ENCODE measurements around the gene ANKH. TPM values are rescaled to one million over a fixed set of nuclear protein-coding genes. Genes with fewer than 3 reads are reported as not detected.

Gene ANKH
- total RNA-seq, 4 donors from 2014 or later = 33.4 to 49.4 (median 38.0) TPM

DNA sequence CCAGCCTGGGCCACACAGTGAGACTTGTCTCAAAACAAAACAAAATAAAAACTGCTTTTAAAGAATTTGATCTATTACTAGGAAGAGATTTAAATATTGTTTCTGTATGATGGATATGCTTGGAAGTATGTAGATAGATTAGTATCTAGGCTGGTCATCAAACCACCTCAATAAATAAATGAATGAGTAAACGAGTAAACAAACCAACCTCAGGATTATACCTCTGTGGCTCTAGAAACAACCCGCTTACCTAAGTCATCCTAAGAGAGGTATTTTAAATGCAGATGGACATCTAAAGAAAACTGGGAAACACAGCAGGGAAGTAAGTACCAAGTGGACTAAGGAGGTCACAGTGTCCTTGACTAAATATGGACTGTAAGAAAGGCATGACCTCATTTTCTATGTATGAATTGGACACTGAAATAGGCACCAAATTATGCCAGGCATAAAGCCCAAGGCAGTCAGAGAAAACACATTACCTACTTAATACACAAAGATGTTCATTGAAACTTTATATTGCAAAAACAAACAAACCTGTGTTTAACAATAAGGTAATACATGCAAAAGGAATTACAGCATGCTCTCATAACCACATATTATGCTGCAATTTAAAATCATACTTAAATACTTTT is 7.3 kb downstream of the ANKH start:
- 92% methylated on average over 2 of the region's 2 CpGs for WGBS
- no peaks in the 10 kb centered on the region for H3K36me3 ChIP-seq
- H3K4me3 ChIP-seq = no peak overlapping the region
- no peaks in the 10 kb centered on the region for H3K27me3 ChIP-seq
- intact Hi-C loops (cut with DNase I) = no loop called here
- TF ChIP-seq POLR2A (IDR thresholded peaks at IDR 0.05; ENCODE audit: low read depth) (no peak), EP300 (IDR thresholded peaks at IDR 0.05) (no peak), POLR2AphosphoS5 (IDR thresholded peaks at IDR 0.05) (no peak)
- TF ChIP-seq, protein P1, sequence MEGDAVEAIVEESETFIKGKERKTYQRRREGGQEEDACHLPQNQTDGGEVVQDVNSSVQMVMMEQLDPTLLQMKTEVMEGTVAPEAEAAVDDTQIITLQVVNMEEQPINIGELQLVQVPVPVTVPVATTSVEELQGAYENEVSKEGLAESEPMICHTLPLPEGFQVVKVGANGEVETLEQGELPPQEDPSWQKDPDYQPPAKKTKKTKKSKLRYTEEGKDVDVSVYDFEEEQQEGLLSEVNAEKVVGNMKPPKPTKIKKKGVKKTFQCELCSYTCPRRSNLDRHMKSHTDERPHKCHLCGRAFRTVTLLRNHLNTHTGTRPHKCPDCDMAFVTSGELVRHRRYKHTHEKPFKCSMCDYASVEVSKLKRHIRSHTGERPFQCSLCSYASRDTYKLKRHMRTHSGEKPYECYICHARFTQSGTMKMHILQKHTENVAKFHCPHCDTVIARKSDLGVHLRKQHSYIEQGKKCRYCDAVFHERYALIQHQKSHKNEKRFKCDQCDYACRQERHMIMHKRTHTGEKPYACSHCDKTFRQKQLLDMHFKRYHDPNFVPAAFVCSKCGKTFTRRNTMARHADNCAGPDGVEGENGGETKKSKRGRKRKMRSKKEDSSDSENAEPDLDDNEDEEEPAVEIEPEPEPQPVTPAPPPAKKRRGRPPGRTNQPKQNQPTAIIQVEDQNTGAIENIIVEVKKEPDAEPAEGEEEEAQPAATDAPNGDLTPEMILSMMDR (IDR thresholded peaks at IDR 0.05) = no peak
- no peaks in the 10 kb centered on the region for H3K9me3 ChIP-seq
- DNase-seq (ENCODE audit: extremely low spot score) = no peak
- H3K4me1 ChIP-seq = peaks cover 29 to 57% (median 43%) of the 10 kb centered on the region in 4 donors
- no peak overlapping the region for H3K27ac ChIP-seq (replicated peaks in 1 of 4)

DNA sequence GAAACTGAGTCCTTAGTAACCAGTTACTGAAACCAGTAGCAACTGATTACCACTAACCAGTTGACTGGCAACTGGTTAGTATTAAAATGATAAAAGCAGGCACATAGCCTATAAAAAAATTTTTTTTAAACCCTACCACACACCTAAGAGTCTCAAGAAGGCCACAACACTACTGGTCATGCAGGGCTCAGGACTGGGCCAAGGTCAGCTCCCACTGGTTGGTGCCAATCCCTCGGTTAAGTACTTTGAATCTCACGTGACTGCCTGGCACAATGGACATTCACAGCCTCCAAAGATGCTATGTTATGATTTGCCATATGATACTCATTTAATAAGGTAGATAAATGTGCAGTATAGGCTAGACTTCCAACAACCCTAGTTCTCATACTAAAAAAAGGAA is 8.5 kb downstream of the ANKH start:
- peaks cover 18 to 54% (median 36%) of the 10 kb centered on the region in 4 donors for H3K4me1 ChIP-seq
- WGBS = 100% methylated on average over 2 of the region's 2 CpGs
- no peak overlapping the region for H3K4me3 ChIP-seq
- TF ChIP-seq EP300 (IDR thresholded peaks at IDR 0.05) (no peak), POLR2A (IDR thresholded peaks at IDR 0.05; ENCODE audit: low read depth) (no peak), POLR2AphosphoS5 (IDR thresholded peaks at IDR 0.05) (no peak)
- TF ChIP-seq, protein P1 (IDR thresholded peaks at IDR 0.05) = no peak
- no peaks in the 10 kb centered on the region for H3K9me3 ChIP-seq
- H3K27me3 ChIP-seq = no peaks in the 10 kb centered on the region
- H3K27ac ChIP-seq (replicated peaks in 1 of 4) = no peak overlapping the region
- intact Hi-C loops (cut with DNase I) = no loop called here
- no peak for DNase-seq (ENCODE audit: extremely low spot score)
- no peaks in the 10 kb centered on the region for H3K36me3 ChIP-seq

- Histone ChIP-seq H3K36me3 (no peaks in the 10 kb centered on the region), H3K4me3 (no peak overlapping the region), H3K9me3 (no peaks in the 10 kb centered on the region), H3K27me3 (no peaks in the 10 kb centered on the region), H3K27ac (replicated peaks in 1 of 4) (no peak overlapping the region), H3K4me1 (peaks cover 18 to 51% (median 36%) of the 10 kb centered on the region in 4 donors)
- 90% methylated on average over 4 of the region's 4 CpGs for WGBS
- intact Hi-C loops (cut with DNase I) = no loop called here
- TF ChIP-seq POLR2AphosphoS5 (IDR thresholded peaks at IDR 0.05) (no peak), POLR2A (IDR thresholded peaks at IDR 0.05; ENCODE audit: low read depth) (no peak), EP300 (IDR thresholded peaks at IDR 0.05) (no peak)
- TF ChIP-seq, protein P1 (IDR thresholded peaks at IDR 0.05) = no peak
- DNase-seq (ENCODE audit: extremely low spot score) = no peak
Measured at GRCh38 chr5:14861123-14861765, 10.3 kb downstream of the ANKH start.

DNA sequence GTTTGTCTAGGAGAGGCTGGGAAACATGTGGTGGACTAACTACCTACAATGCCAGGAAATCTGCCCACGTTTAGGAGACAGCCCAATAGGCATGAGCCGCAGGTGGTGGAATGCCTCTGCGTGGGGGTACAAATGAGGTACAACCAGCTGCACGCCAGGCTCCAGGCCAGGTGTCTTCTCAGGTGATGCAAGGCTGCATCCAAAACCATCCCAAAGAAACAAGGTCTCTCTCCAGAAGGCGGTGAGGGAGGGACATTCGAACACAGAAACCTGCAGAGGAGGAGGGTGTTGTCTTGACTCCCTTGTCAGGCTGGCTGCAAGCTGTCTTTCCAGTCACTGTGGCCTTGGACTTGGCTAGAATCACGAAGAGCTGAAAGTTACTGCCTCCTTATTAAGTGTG is 11.6 kb downstream of the ANKH start:
- DNase-seq (ENCODE audit: extremely low spot score) = no peak
- 93% methylated on average over 6 of the region's 7 CpGs for WGBS
- intact Hi-C loops (cut with DNase I) = no loop called here

DNA sequence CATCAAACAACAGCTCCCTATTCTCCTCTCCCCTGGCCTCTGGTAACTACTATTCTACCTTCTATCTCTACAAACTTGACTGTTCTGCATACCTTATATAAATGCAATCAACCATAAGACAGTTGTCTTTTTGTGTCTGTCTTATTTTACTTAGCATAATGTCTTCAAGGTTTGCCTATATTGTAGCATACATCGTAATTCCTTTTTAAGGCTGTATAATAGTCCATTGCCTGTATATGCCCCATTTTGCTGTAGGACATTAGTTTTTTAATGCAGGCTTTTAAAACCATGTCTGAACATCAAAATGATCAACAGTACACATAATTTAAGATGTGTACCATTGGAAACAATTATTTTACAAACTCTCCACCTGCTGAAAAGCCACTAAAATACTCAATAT is 12.4 kb downstream of the ANKH start:
- intact Hi-C loops (cut with DNase I) = no loop called here
- TF ChIP-seq, protein P1 (IDR thresholded peaks at IDR 0.05) = no peak
- TF ChIP-seq POLR2AphosphoS5 (IDR thresholded peaks at IDR 0.05) (no peak), POLR2A (IDR thresholded peaks at IDR 0.05; ENCODE audit: low read depth) (no peak), EP300 (IDR thresholded peaks at IDR 0.05) (no peak)
- Histone ChIP-seq H3K9me3 (no peaks in the 10 kb centered on the region), H3K27me3 (no peaks in the 10 kb centered on the region), H3K27ac (replicated peaks in 1 of 4) (no peak overlapping the region), H3K4me3 (no peak overlapping the region), H3K36me3 (no peaks in the 10 kb centered on the region), H3K4me1 (peaks cover 10 to 54% (median 23%) of the 10 kb centered on the region in 4 donors)
- 100% methylated on average over 1 of the region's 1 CpG for WGBS
- no peak for DNase-seq (ENCODE audit: extremely low spot score)

More for the DNA sequence above, 11.6 kb downstream of the ANKH start:
- Histone ChIP-seq H3K36me3 (no peaks in the 10 kb centered on the region), H3K27ac (replicated peaks in 1 of 4) (no peak overlapping the region), H3K27me3 (no peaks in the 10 kb centered on the region), H3K9me3 (no peaks in the 10 kb centered on the region), H3K4me1 (peaks cover 18 to 54% (median 27%) of the 10 kb centered on the region in 4 donors), H3K4me3 (no peak overlapping the region)
- no peak for TF ChIP-seq POLR2AphosphoS5 (IDR thresholded peaks at IDR 0.05)
